B cell (primary cell): ENCODE results near the gene KLHL26. TPM values are rescaled to one million over a fixed set of nuclear protein-coding genes. Genes with fewer than 3 reads are reported as not detected.
A peak's percentile ranks its signal among the peaks of the same experiment; 100 is the strongest.

Experiments
- ATAC-seq: fragments of 200-7000 bp; cut with Tn5 transposase; one replicate; pipeline ENCODE4 v1.10.0; 2021; ENCODE audit warnings: low read depth, mild to moderate bottlenecking, moderate number of reproducible peaks, moderate library complexity
- CTCF ChIA-PET: fragments of 350-600 bp; sonication (Branson Sonifier 250); formaldehyde crosslinking; loops from one replicate; lab custom pipeline; 2021; ENCODE audit warnings: antibody characterized with exemption, inconsistent platforms; lab: Charles Lee
- POLR2A ChIA-PET: fragments of 350-600 bp; sonication (Branson Sonifier 250); formaldehyde crosslinking; loops from one replicate; lab custom pipeline; 2021; ENCODE audit warnings: antibody characterized with exemption; lab: Charles Lee
- DNase-seq: peaks from one replicate; pipeline ENCODE4 v3.0.0; 2013
- H2AFZ ChIP-seq: 2 replicates; pipeline ENCODE4 v1.6.1; 2012; ENCODE audit warnings: mild to moderate bottlenecking, low read depth, low read length; ENCODE audit not compliant: insufficient read depth, poor library complexity, severe bottlenecking
- H3K27ac ChIP-seq, 2 donors: 1 replicate in 1 of 2; 2 replicates in 1 of 2; pipeline ENCODE4 v1.5.1; 2012 to 2013; ENCODE audit warnings: low read length in 2 of 2, mild to moderate bottlenecking in 2 of 2, moderate library complexity in 1 of 2
- H3K27me3 ChIP-seq, 4 experiments: fragments of 200-600 bp in 1 of 4; sonication (generic) in 1 of 4; replicated peaks in 1 of 4; 1 replicate in 2 of 4; 2 replicates in 2 of 4; pipeline versions ENCODE4 v1.6.1 to v1.7.0; 2013 to 2016; ENCODE audit warnings: low read length in 3 of 4, mild to moderate bottlenecking in 2 of 4, mixed read lengths in 1 of 4, moderate library complexity in 1 of 4; ENCODE audit not compliant: insufficient read depth in 4 of 4, control insufficient read depth in 3 of 4; ENCODE audit errors: control extremely low read depth in 1 of 4
- H3K36me3 ChIP-seq, 2 experiments: replicated peaks in 1 of 2; 1 replicate in 1 of 2; 2 replicates in 1 of 2; pipeline versions ENCODE4 v1.6.1 to v1.7.1; 2013; ENCODE audit warnings: low read length in 1 of 2; ENCODE audit not compliant: insufficient read depth in 2 of 2, control insufficient read depth in 1 of 2; ENCODE audit errors: control extremely low read depth in 1 of 2, extremely low read depth in 1 of 2
- H3K4me1 ChIP-seq, 2 donors: fragments of 200-600 bp in 1 of 2; sonication (generic) in 1 of 2; 1 replicate in 1 of 2; 2 replicates in 1 of 2; pipeline versions ENCODE4 v1.5.1 to v1.6.1; 2013 to 2017; ENCODE audit warnings: low read length in 2 of 2; ENCODE audit not compliant: control insufficient read depth in 2 of 2, insufficient read depth in 2 of 2
- H3K4me2 ChIP-seq: replicated peaks from 2 replicates; pipeline ENCODE3; 2012; ENCODE audit warnings: mild to moderate bottlenecking, low read depth, low read length; ENCODE audit not compliant: poor library complexity, severe bottlenecking
- H3K4me3 ChIP-seq, 5 experiments: fragments of 200-600 bp in 1 of 5; sonication (generic) in 1 of 5; 1 replicate in 3 of 5; 2 replicates in 2 of 5; pipeline versions ENCODE4 v1.5.1 to v1.7.0; 2011 to 2016; ENCODE audit warnings: low read length in 4 of 5, mild to moderate bottlenecking in 4 of 5, low read depth in 2 of 5, control low read depth in 1 of 5, moderate library complexity in 1 of 5; ENCODE audit not compliant: insufficient read depth in 1 of 5; ENCODE audit errors: control extremely low read depth in 1 of 5, extremely low read depth in 1 of 5
- H3K79me2 ChIP-seq: fragments of 200-600 bp; sonication (generic); one replicate; pipeline ENCODE4 v1.6.0; 2016; ENCODE audit warnings: low read length; ENCODE audit not compliant: control insufficient read depth, insufficient read depth
- H3K9ac ChIP-seq: fragments of 200-600 bp; sonication (generic); 2 replicates; pipeline ENCODE4 v1.6.1; 2017; ENCODE audit warnings: mild to moderate bottlenecking, low read length, moderate library complexity
- H3K9me3 ChIP-seq, 3 donors: one replicate each; pipeline versions ENCODE4 v1.6.1 to v1.7.1; 2013; ENCODE audit warnings: low read length in 2 of 3; ENCODE audit not compliant: control insufficient read depth in 2 of 3, insufficient read depth in 1 of 3; ENCODE audit errors: control extremely low read depth in 1 of 3
- H4K20me1 ChIP-seq: 2 replicates; pipeline ENCODE4 v1.6.0; 2012; ENCODE audit warnings: mild to moderate bottlenecking, low read length; ENCODE audit not compliant: insufficient read depth, control insufficient read depth, poor library complexity, severe bottlenecking
- H3K27ac Mint-ChIP-seq: one replicate; pipeline ENCODE4 v1.8.0; 2021; ENCODE audit warnings: mixed read lengths
- H3K27me3 Mint-ChIP-seq: one replicate; pipeline ENCODE4 v1.8.0; 2021; ENCODE audit warnings: mixed read lengths
- H3K4me1 Mint-ChIP-seq: one replicate; pipeline ENCODE4 v1.8.0; 2021; ENCODE audit warnings: mixed read lengths
- H3K4me3 Mint-ChIP-seq: one replicate; pipeline ENCODE4 v1.8.0; 2021; ENCODE audit warnings: mixed read lengths
- H3K9me3 Mint-ChIP-seq: one replicate; pipeline ENCODE4 v1.8.0; 2022; ENCODE audit warnings: mixed read lengths; ENCODE audit not compliant: insufficient read depth
- EZH2 ChIP-seq: IDR thresholded peaks from 2 replicates; pipeline ENCODE4 v1.6.1; 2012; ENCODE audit warnings: borderline replicate concordance, low read depth, mild to moderate bottlenecking, moderate library complexity, low read length; ENCODE audit not compliant: insufficient read depth, poor library complexity, severe bottlenecking
- WGBS: methylation state at CpG from one replicate; pipeline ENCODE4 v1.1.5; 2013; ENCODE audit warnings: missing lambda C conversion rate; ENCODE audit not compliant: insufficient coverage; 5-methylcytosine and 5-hydroxymethylcytosine counted together
- intact Hi-C: fragments of 100-400 bp; cut with micrococcal nuclease; formaldehyde crosslinking; loops from one replicate; pipeline ENCODE4 v1.10.0; 2022
- polyA plus RNA-seq: library from polyadenylated mRNA; depleted of rRNA; stranded (reverse); fragments of >200 nt; gene quantifications from 2 replicates; pipeline ENCODE4 v1.2.3, GENCODE V29; 2012
- total RNA-seq, 2 donors: library from RNA; stranded (reverse); fragments of 120-200 nt in 1 of 2; gene quantifications; 1 replicate in 1 of 2; 2 replicates in 1 of 2; pipeline versions ENCODE4 v1.2.3 to v1.2.4, GENCODE V29; 2013 to 2022
- TF ChIP-seq, protein P1 (sequence below): fragments of 200-600 bp; IDR thresholded peaks from one replicate; pipeline ENCODE4 v1.8.0; 2022; ENCODE audit warnings: antibody characterized with exemption, mild to moderate bottlenecking

The KLHL26 gene
- total and polyA plus RNA-seq, 2 donors (not counting 1 experiment from before 2014, with no cell fraction given): 5.0 to 14.6 TPM

DNA sequence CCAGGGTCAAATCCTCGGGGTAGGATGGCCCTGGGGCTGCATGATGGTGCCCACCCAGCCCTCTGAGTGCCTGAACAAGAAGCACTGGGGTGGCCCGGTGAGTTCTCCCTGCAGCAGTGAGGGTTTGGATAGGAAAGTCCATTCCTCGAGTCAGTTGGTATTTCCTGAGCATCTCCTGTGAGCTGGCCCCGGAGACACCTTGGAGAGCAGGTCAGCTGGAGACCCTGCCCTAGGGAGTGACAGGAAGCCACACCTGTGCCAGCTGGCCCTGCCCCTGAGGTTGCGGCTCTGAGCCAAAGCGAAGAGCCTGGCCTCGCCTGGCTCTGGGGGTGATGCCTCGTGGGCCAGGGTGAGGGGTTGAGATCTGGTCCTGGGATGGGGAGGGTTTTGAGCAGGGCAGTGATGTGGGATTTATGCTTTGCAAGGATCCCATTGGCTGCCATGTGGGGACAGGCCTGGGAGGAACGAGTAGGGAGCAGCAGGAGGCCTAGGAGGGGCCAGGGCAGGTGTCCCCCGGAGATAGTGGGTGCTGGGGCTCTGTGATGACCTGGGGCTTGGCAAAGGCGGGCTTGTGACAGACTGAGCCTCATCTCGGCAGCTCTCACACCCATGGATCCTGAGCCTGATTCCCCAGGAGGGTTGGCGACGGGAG is 62.7 kb downstream of the KLHL26 start:
- 43% methylated on average over 11 of the region's 14 CpGs for WGBS
- Mint-ChIP-seq H3K27me3 (no peaks in the 10 kb centered on the region), H3K9me3 (no peaks in the 10 kb centered on the region), H3K4me3 (peak overlapping the region; percentile 95), H3K27ac (peak overlapping the region; percentile 98), H3K4me1 (peaks cover 50% of the 10 kb centered on the region)
- no peaks in the 10 kb centered on the region for H3K9me3 ChIP-seq
- peak overlapping the region; percentile 81 to 84 for H3K27ac ChIP-seq
- peak overlapping the region; percentile 90 for H3K4me2 ChIP-seq
- H3K27me3 ChIP-seq: no peaks in the 10 kb centered on the region
- peaks cover 33 to 62% of the 10 kb centered on the region in 2 donors for H3K4me1 ChIP-seq
- peak overlapping the region; percentile 72 for H3K9ac ChIP-seq
- peaks cover 30% of the 10 kb centered on the region for H4K20me1 ChIP-seq
- H3K36me3 ChIP-seq: no peaks in the 10 kb centered on the region
- ChIA-PET CTCF (no interaction called here), POLR2A (interaction anchor here (0.6 to 1.1 kb wide), 3 partner anchors 17 to 593 kb away, joined by 3 to 7 read pairs (median 6); partner anchors contain the start of gene CRTC1)
- peak overlapping the region in 4 of 5 experiments; percentile 61 to 76 (median 68) for H3K4me3 ChIP-seq
- peak overlapping the region; percentile 52 for H2AFZ ChIP-seq
- H3K79me2 ChIP-seq: peaks cover 70% of the 10 kb centered on the region
- no peak for TF ChIP-seq EZH2
- TF ChIP-seq, protein P1, sequence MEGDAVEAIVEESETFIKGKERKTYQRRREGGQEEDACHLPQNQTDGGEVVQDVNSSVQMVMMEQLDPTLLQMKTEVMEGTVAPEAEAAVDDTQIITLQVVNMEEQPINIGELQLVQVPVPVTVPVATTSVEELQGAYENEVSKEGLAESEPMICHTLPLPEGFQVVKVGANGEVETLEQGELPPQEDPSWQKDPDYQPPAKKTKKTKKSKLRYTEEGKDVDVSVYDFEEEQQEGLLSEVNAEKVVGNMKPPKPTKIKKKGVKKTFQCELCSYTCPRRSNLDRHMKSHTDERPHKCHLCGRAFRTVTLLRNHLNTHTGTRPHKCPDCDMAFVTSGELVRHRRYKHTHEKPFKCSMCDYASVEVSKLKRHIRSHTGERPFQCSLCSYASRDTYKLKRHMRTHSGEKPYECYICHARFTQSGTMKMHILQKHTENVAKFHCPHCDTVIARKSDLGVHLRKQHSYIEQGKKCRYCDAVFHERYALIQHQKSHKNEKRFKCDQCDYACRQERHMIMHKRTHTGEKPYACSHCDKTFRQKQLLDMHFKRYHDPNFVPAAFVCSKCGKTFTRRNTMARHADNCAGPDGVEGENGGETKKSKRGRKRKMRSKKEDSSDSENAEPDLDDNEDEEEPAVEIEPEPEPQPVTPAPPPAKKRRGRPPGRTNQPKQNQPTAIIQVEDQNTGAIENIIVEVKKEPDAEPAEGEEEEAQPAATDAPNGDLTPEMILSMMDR: no peak
- intact Hi-C loops: loop anchor here (1.0 to 5.0 kb wide), 3 partner anchors 15 to 133 kb away; partner anchors contain the start of genes KLHL26 and UPF1
- no peak for ATAC-seq
- peak; percentile 28 for DNase-seq
